SK-N-SH (cell line): ENCODE measurements around the gene PIGN. TPM values are rescaled to one million over a fixed set of nuclear protein-coding genes. Genes with fewer than 3 reads are reported as not detected.

Experiments
- CTCF ChIA-PET: fragments of 300-600, 350-600 bp; formaldehyde crosslinking; extraction: SDS; loops from one replicate; lab custom pipeline; 2021; lab: Yijun Ruan, JAX
- POLR2A ChIA-PET: fragments of 350-600 bp; sonication (Branson Sonifier 250); formaldehyde crosslinking; extraction: SDS; loops from one replicate; lab custom pipeline; 2020; ENCODE audit warnings: antibody characterized with exemption, inconsistent platforms; lab: Yijun Ruan, JAX
- DNase-seq: peaks from one replicate; pipeline ENCODE4 v3.0.0; 2012
- H2AFZ ChIP-seq: fragments of 200-600 bp; sonication (generic); 2 replicates; pipeline ENCODE4 v1.8.1; 2016; ENCODE audit warnings: antibody characterized with exemption, mild to moderate bottlenecking, low read depth
- H3F3A ChIP-seq: fragments of 200-600 bp; sonication (generic); replicated peaks from 2 replicates; pipeline ENCODE3; 2016; ENCODE audit warnings: antibody characterized with exemption, mild to moderate bottlenecking; ENCODE audit not compliant: insufficient read depth
- H3K27ac ChIP-seq, 2 experiments: fragments of 200-500 bp in 1 of 2; fragments of 200-600 bp in 1 of 2; sonication (Bioruptor generic) in 1 of 2; sonication (generic), shearing (Covaris generic) in 1 of 2; 2 replicates each; pipeline versions ENCODE4 v1.5.1 to v1.6.1; 2014 to 2016; ENCODE audit warnings: low read depth in 2 of 2, inconsistent platforms in 1 of 2, low read length in 1 of 2, mild to moderate bottlenecking in 1 of 2, mixed read lengths in 1 of 2
- H3K27me3 ChIP-seq: fragments of 200-600 bp; sonication (generic), shearing (Covaris generic); 2 replicates; pipeline ENCODE4 v1.6.1; 2016; ENCODE audit warnings: mixed run types; ENCODE audit not compliant: insufficient read depth
- H3K36me3 ChIP-seq, 2 experiments: fragments of 200-500 bp in 1 of 2; fragments of 200-600 bp in 1 of 2; sonication (Bioruptor generic) in 1 of 2; sonication (generic) in 1 of 2; replicated peaks in 1 of 2; 2 replicates each; pipeline versions ENCODE3 to v1.5.1; 2014 to 2016; ENCODE audit warnings: low read length in 1 of 2, mild to moderate bottlenecking in 1 of 2; ENCODE audit not compliant: insufficient read depth in 2 of 2, control insufficient read depth in 1 of 2
- H3K4me1 ChIP-seq, 2 experiments: fragments of 200-500 bp in 1 of 2; fragments of 200-600 bp in 1 of 2; sonication (Bioruptor generic) in 1 of 2; sonication (generic), shearing (Covaris generic) in 1 of 2; 2 replicates each; pipeline versions ENCODE4 v1.5.1 to v1.6.1; 2014 to 2016; ENCODE audit warnings: low read depth in 1 of 2, low read length in 1 of 2, mixed run types in 1 of 2; ENCODE audit not compliant: insufficient read depth in 2 of 2, control insufficient read depth in 1 of 2
- H3K4me2 ChIP-seq: fragments of 200-600 bp; sonication (generic), shearing (Covaris generic); 2 replicates; pipeline ENCODE4 v1.6.1; 2017; ENCODE audit warnings: mixed run types
- H3K4me3 ChIP-seq, 2 experiments: fragments of 200-500 bp in 1 of 2; fragments of 200-600 bp in 1 of 2; sonication (Bioruptor generic) in 1 of 2; sonication (generic), shearing (Covaris generic) in 1 of 2; 2 replicates each; pipeline versions ENCODE4 v1.5.1 to v1.8.1; 2014 to 2016; ENCODE audit warnings: low read depth in 2 of 2, inconsistent platforms in 1 of 2, low read length in 1 of 2, mild to moderate bottlenecking in 1 of 2, mixed read lengths in 1 of 2, moderate library complexity in 1 of 2
- H3K79me2 ChIP-seq: fragments of 200-600 bp; sonication (generic); 2 replicates; pipeline ENCODE4 v1.8.1; 2017; ENCODE audit warnings: mild to moderate bottlenecking; ENCODE audit not compliant: insufficient read depth
- H3K9ac ChIP-seq: fragments of 200-600 bp; sonication (generic); 2 replicates; pipeline ENCODE4 v1.6.1; 2017; ENCODE audit warnings: mixed run types
- H3K9me2 ChIP-seq: fragments of 200-600 bp; sonication (generic); 2 replicates; pipeline ENCODE4 v1.6.1; 2017; ENCODE audit warnings: mixed run types
- H3K9me3 ChIP-seq: fragments of 200-600 bp; sonication (generic); 2 replicates; pipeline ENCODE4 v1.6.1; 2017; ENCODE audit warnings: mixed run types, mild to moderate bottlenecking, moderate library complexity
- H4K20me1 ChIP-seq: fragments of 200-600 bp; sonication (generic); 2 replicates; pipeline ENCODE4 v1.6.1; 2017; ENCODE audit warnings: mild to moderate bottlenecking, mixed run types; ENCODE audit not compliant: insufficient read depth
- CHD2 ChIP-seq: fragments of 150-350 bp; IDR thresholded peaks from 2 replicates; pipeline ENCODE4 v1.6.1; 2018; ENCODE audit warnings: low read length; ENCODE audit not compliant: partially characterized antibody
- CTCF ChIP-seq: fragments of 200-600 bp; sonication (generic); IDR thresholded peaks from 2 replicates; pipeline ENCODE4 v1.6.1; 2017; ENCODE audit warnings: antibody characterized with exemption, mild to moderate bottlenecking, moderate library complexity
- ELF1 ChIP-seq: IDR thresholded peaks from 2 replicates; pipeline ENCODE4 v1.4.0; 2012
- EP300 ChIP-seq, 2 experiments: IDR thresholded peaks; 2 replicates each; pipeline versions ENCODE4 v1.4.0 to v1.6.1; 2012; ENCODE audit warnings: borderline replicate concordance in 1 of 2, low read depth in 1 of 2, low read length in 1 of 2
- EZH2phosphoT487 ChIP-seq: fragments of 200-600 bp; sonication (generic); IDR thresholded peaks from 2 replicates; pipeline ENCODE4 v1.6.1; 2017; ENCODE audit warnings: low read depth, mixed run types, mild to moderate bottlenecking, antibody characterized with exemption, moderate library complexity, borderline replicate concordance
- FOSL2 ChIP-seq: IDR thresholded peaks from 2 replicates; pipeline ENCODE4 v1.4.0; 2012; ENCODE audit warnings: low read depth, mild to moderate bottlenecking, moderate library complexity, borderline replicate concordance
- FOXM1 ChIP-seq: IDR thresholded peaks from 2 replicates; pipeline ENCODE4 v1.4.0; 2012; ENCODE audit warnings: low read depth, mild to moderate bottlenecking
- GABPA ChIP-seq: IDR thresholded peaks from 2 replicates; pipeline ENCODE4 v1.4.0; 2012; ENCODE audit warnings: low read depth, mild to moderate bottlenecking
- IRF3 ChIP-seq: fragments of 150-350 bp; IDR thresholded peaks from 2 replicates; pipeline ENCODE4 v1.6.1; 2016; ENCODE audit warnings: mild to moderate bottlenecking, low read depth, low read length
- MXI1 ChIP-seq: IDR thresholded peaks from 2 replicates; pipeline ENCODE4 v1.6.1; 2012; ENCODE audit warnings: mild to moderate bottlenecking, low read depth, low read length, improper control_type of control experiment
- NFIC ChIP-seq: IDR thresholded peaks from 2 replicates; pipeline ENCODE4 v1.4.0; 2012; ENCODE audit warnings: borderline replicate concordance
- NRF1 ChIP-seq: IDR thresholded peaks from 2 replicates; pipeline ENCODE4 v1.6.1; 2012; ENCODE audit warnings: low read depth, mild to moderate bottlenecking, low read length
- REST ChIP-seq: IDR thresholded peaks from 2 replicates; pipeline ENCODE4 v1.6.1; 2012; ENCODE audit warnings: mild to moderate bottlenecking, low read depth, low read length, moderate library complexity
- RFX5 ChIP-seq: IDR thresholded peaks from 2 replicates; pipeline ENCODE4 v1.6.1; 2012; ENCODE audit warnings: mild to moderate bottlenecking, improper control_type of control experiment, low read length
- RXRA ChIP-seq: IDR thresholded peaks from 2 replicates; pipeline ENCODE4 v1.4.0; 2012; ENCODE audit warnings: low read depth, mild to moderate bottlenecking, borderline replicate concordance
- SIN3A ChIP-seq: IDR thresholded peaks from 2 replicates; pipeline ENCODE4 v1.6.1; 2012; ENCODE audit warnings: low read depth, mild to moderate bottlenecking, low read length, moderate library complexity, borderline replicate concordance
- SMC3 ChIP-seq: IDR thresholded peaks from 2 replicates; pipeline ENCODE4 v1.6.1; 2012; ENCODE audit warnings: low read depth, low read length, improper control_type of control experiment
- TAF1 ChIP-seq: IDR thresholded peaks from 2 replicates; pipeline ENCODE4 v1.6.1; 2012; ENCODE audit warnings: low read depth, mild to moderate bottlenecking, low read length, moderate library complexity, borderline replicate concordance
- TEAD4 ChIP-seq: IDR thresholded peaks from 2 replicates; pipeline ENCODE4 v1.4.0; 2012; ENCODE audit warnings: mild to moderate bottlenecking, borderline replicate concordance; ENCODE audit not compliant: insufficient read depth
- USF1 ChIP-seq: IDR thresholded peaks from 2 replicates; pipeline ENCODE4 v1.4.0; 2012; ENCODE audit warnings: low read depth, borderline replicate concordance
- WGBS: methylation state at CpG from one replicate; pipeline ENCODE4 v1.1.6; 2017; ENCODE audit warnings: low lambda C conversion rate; 5-methylcytosine and 5-hydroxymethylcytosine counted together
- polyA plus RNA-seq, 3 experiments: library from polyadenylated mRNA; depleted of rRNA; stranded (reverse); fragments of >200 nt; gene quantifications; 2 replicates each; pipeline ENCODE4 v1.2.3, GENCODE V29; 2012

PIGN gene
- polyA plus RNA-seq, 1 of the 3 experiments (the other 2 are of a cell fraction), result 6.1 TPM

- no peak overlapping the region for H3K4me2 ChIP-seq
- no peak overlapping the region for H3K27ac ChIP-seq
- peaks cover 0 to 4% of the 10 kb centered on the region in 2 experiments for H3K36me3 ChIP-seq
- no peak overlapping the region for H3K9ac ChIP-seq
- TF ChIP-seq ELF1, result no peak
- TF ChIP-seq RFX5, result no peak
- TF ChIP-seq EZH2phosphoT487, result no peak
- no peak for TF ChIP-seq TAF1
- TF ChIP-seq MXI1, result no peak
- TF ChIP-seq FOSL2, result no peak
- no peak for TF ChIP-seq RXRA
- no peak for TF ChIP-seq CHD2
- TF ChIP-seq USF1, result no peak
- TF ChIP-seq IRF3, result no peak
- no peak for TF ChIP-seq SIN3A
- no peak for TF ChIP-seq EP300 (IDR thresholded peaks at IDR 0.05; ENCODE audit: borderline replicate concordance in 1 of 2, low read depth in 1 of 2, low read length in 1 of 2)
- no peak for TF ChIP-seq CTCF
- no peak for TF ChIP-seq REST
- TF ChIP-seq SMC3, result no peak
- no peak for TF ChIP-seq NFIC
- TF ChIP-seq GABPA, result no peak
- TF ChIP-seq TEAD4, result no peak
- TF ChIP-seq FOXM1, result no peak
- TF ChIP-seq NRF1, result no peak
- H3K9me3 ChIP-seq, result no peaks in the 10 kb centered on the region
- H3K27me3 ChIP-seq, result no peaks in the 10 kb centered on the region
- WGBS, result 100% methylated on average over 2 of the region's 2 CpGs
- peaks cover 2% of the 10 kb centered on the region for H3F3A ChIP-seq
- H4K20me1 ChIP-seq, result no peaks in the 10 kb centered on the region
- no peaks in the 10 kb centered on the region for H3K79me2 ChIP-seq
- no peaks in the 10 kb centered on the region for H3K4me1 ChIP-seq
- H2AFZ ChIP-seq, result no peak overlapping the region
- POLR2A ChIA-PET, result no interaction called here
- no peak for DNase-seq
- no peak overlapping the region for H3K4me3 ChIP-seq
- no peaks in the 10 kb centered on the region for H3K9me2 ChIP-seq
- CTCF ChIA-PET, result interaction anchor here (1.0 to 1.2 kb wide), 3 partner anchors 10 to 28 kb away, joined by 3 to 4 read pairs (median 4); no protein-coding TSS in a partner anchor
Measured at GRCh38 chr18:62073461-62074281, 113.2 kb downstream of the PIGN start.
